HG03520 (cell line): Measurements from ENCODE around the gene KCNG4.
"Not testable (repeated sequence)": the region's sequence is repeated elsewhere in the genome, so short reads cannot be mapped to it uniquely, and the experiment has no call there.

Source experiments
- ATAC-seq: cut with Tn5 transposase; IDR thresholded peaks from one replicate; pipeline ENCODE4 v1.9.1; 2021; ENCODE audit warnings: mild to moderate bottlenecking, moderate library complexity; ENCODE audit not compliant: unreplicated experiment

KCNG4 gene

GRCh38 chr16:84237994-84238750 lies 1.6 kb downstream of the KCNG4 start:
- ATAC-seq, result no peak

GRCh38 chr16:84236671-84237070 lies 3.1 kb downstream of the KCNG4 start:
- no peak for ATAC-seq

GRCh38 chr16:84234321-84235241 lies 5.2 kb downstream of the KCNG4 start:
- no peak for ATAC-seq

GRCh38 chr16:84233748-84234147 lies 6.1 kb downstream of the KCNG4 start:
- no peak for ATAC-seq

GRCh38 chr16:84232969-84233368 lies 6.8 kb downstream of the KCNG4 start:
- ATAC-seq, result no peak

- no peak for ATAC-seq
Measured at GRCh38 chr16:84232060-84232459, 7.8 kb downstream of the KCNG4 start.

- ATAC-seq, result no peak
Measured at GRCh38 chr16:84229471-84229870, 10.3 kb downstream of the KCNG4 start.

- ATAC-seq, result no peak
Measured at GRCh38 chr16:84228256-84228838, 11.5 kb downstream of the KCNG4 start.

GRCh38 chr16:84227548-84227947 lies 12.3 kb downstream of the KCNG4 start:
- no peak for ATAC-seq

- no peak for ATAC-seq
Measured at GRCh38 chr16:84226026-84226425, 13.8 kb downstream of the KCNG4 start.

- ATAC-seq, result no peak
Measured at GRCh38 chr16:84225571-84225970, 14.2 kb downstream of the KCNG4 start.

- no peak for ATAC-seq
Measured at GRCh38 chr16:84225126-84225525, 14.7 kb downstream of the KCNG4 start.

- ATAC-seq, result no peak
Measured at GRCh38 chr16:84224554-84224953, 15.3 kb downstream of the KCNG4 start.

- ATAC-seq, result no peak
Measured at GRCh38 chr16:84223456-84223855, 16.4 kb downstream of the KCNG4 start.

GRCh38 chr16:84220851-84221250 lies 19.0 kb downstream of the KCNG4 start:
- ATAC-seq, result no peak

- ATAC-seq, result no peak
Measured at GRCh38 chr16:84218956-84219355, 20.9 kb downstream of the KCNG4 start.

- no peak for ATAC-seq
Measured at GRCh38 chr16:84218176-84218823, 21.5 kb downstream of the KCNG4 start.

- not testable (repeated sequence) for ATAC-seq
Measured at GRCh38 chr16:84216144-84216543, 23.7 kb downstream of the KCNG4 start.

- no peak for ATAC-seq
Measured at GRCh38 chr16:84215531-84215930, 24.3 kb downstream of the KCNG4 start.

GRCh38 chr16:84214451-84215066 lies 25.3 kb downstream of the KCNG4 start:
- no peak for ATAC-seq

- no peak for ATAC-seq
Measured at GRCh38 chr16:84212631-84213030, 27.2 kb downstream of the KCNG4 start.
